WI38 (cell line): Measurements from ENCODE around the gene SIL1.
"Not testable (repeated sequence)": the region's sequence is repeated elsewhere in the genome, so short reads cannot be mapped to it uniquely, and the experiment has no call there.

Experiments used
- H3K4me3 ChIP-seq: 2 replicates; pipeline ENCODE4 v1.5.1; 2011; ENCODE audit warnings: low read depth, mild to moderate bottlenecking, control low read depth, low read length
- CTCF ChIP-seq: IDR thresholded peaks from 2 replicates; pipeline ENCODE4 v1.5.1; 2012; ENCODE audit warnings: low read depth, mild to moderate bottlenecking, control low read depth, low read length

Gene SIL1

GRCh38 chr5:139077899-139078298 is 120.3 kb downstream of the SIL1 start:
- TF ChIP-seq CTCF: no peak
- no peak overlapping the region for H3K4me3 ChIP-seq

GRCh38 chr5:139076111-139076510 is 122.1 kb downstream of the SIL1 start:
- no peak overlapping the region for H3K4me3 ChIP-seq
- no peak for TF ChIP-seq CTCF

GRCh38 chr5:139075066-139076050 is 122.8 kb downstream of the SIL1 start:
- TF ChIP-seq CTCF: no peak
- no peak overlapping the region for H3K4me3 ChIP-seq

GRCh38 chr5:139073956-139074355 is 124.2 kb downstream of the SIL1 start:
- not testable (repeated sequence) for H3K4me3 ChIP-seq

GRCh38 chr5:139068494-139069151 is 129.5 kb downstream of the SIL1 start:
- H3K4me3 ChIP-seq: no peak overlapping the region
- no peak for TF ChIP-seq CTCF

GRCh38 chr5:139068060-139068459 is 130.1 kb downstream of the SIL1 start:
- no peak overlapping the region for H3K4me3 ChIP-seq

GRCh38 chr5:139065306-139065705 is 132.9 kb downstream of the SIL1 start:
- no peak overlapping the region for H3K4me3 ChIP-seq
- no peak for TF ChIP-seq CTCF

More at GRCh38 chr5:139068060-139068459, 130.1 kb downstream of the SIL1 start:
- no peak for TF ChIP-seq CTCF
